ENCODE results near the gene CCDC80. TPM values are rescaled to one million over a fixed set of nuclear protein-coding genes. Genes with fewer than 3 reads are reported as not detected.

CCDC80 gene
- total and polyA plus RNA-seq, 9 of the 15 experiments (the other 6 are each of a cell fraction or from before 2014, with no cell fraction given), result 0.17 to 2.0 (median 1.1) TPM

DNA sequence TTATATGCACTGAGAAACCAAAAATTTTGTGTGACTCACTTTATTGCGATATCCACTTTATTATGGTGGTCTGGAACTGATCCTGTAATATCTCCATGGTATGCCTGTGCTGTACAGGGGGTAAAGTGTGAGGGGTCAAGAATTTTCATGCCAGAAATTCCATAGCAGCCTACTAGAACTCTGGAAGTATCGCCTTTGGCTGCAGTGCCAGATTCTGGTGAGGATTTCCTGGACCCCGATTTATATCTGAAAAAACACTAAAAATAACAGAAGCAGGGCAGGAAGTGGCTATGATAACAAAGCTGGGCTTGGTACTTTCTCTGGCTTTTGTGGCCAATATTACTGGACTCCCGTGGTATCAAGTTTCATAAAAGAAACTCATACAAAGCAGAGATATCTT is 36.4 kb downstream of the CCDC80 start:
- in situ Hi-C loops (cut with MboI) (no loop called here), intact Hi-C loops (cut with micrococcal nuclease) (no loop called here)
- no peak overlapping the region for H3K4me3 ChIP-seq
- no peaks in the 10 kb centered on the region for H3K27me3 ChIP-seq (ENCODE audit: control insufficient read depth in 2 of 2, insufficient read depth in 2 of 2, low read length in 2 of 2)
- no peaks in the 10 kb centered on the region; the same call in 1 of the 2 replicates for H3K9me3 ChIP-seq (replicated peaks; ENCODE audit: control insufficient read depth, insufficient read depth, low read depth, low read length)
- no peaks in the 10 kb centered on the region for H3K4me1 ChIP-seq (replicated peaks in 1 of 2; ENCODE audit: control insufficient read depth in 2 of 2, insufficient read depth in 2 of 2, low read length in 2 of 2)
- TF ChIP-seq HMGXB4 (CRISPR knock-in tag; IDR thresholded peaks at IDR 0.05) (no peak), BRCA1 (IDR thresholded peaks at IDR 0.05) (no peak), BRCA1 (CRISPR knock-in tag; IDR thresholded peaks at IDR 0.05) (no peak), KDM1A (IDR thresholded peaks at IDR 0.05) (no peak)
- BruUV-seq (replicated peaks), result no TSS peak
- ATAC-seq (no peak), DNase-seq (ENCODE audit: extremely low read depth in 1 of 4, low spot score in 3 of 4) (no peak), FAIRE-seq (no peak)
- ChIA-PET CTCF (ENCODE audit: low intra/inter-chr PET ratio) (no interaction called here), POLR2A (no interaction called here)
- H3K4me2 ChIP-seq (ENCODE audit: insufficient read depth, low read length), result no peak overlapping the region
- WGBS (ENCODE audit: insufficient coverage, low coverage, missing lambda C conversion rate), result 4% methylated on average over 4 of the region's 4 CpGs
- no peak overlapping the region for H3K27ac ChIP-seq (ENCODE audit: extremely low read depth, low read depth, low read length)
- H4K20me1 ChIP-seq (replicated peaks; ENCODE audit: control insufficient read depth, insufficient read depth, low read length), result no peaks in the 10 kb centered on the region
- H3K79me2 ChIP-seq (ENCODE audit: control insufficient read depth, insufficient read depth, low read length), result no peaks in the 10 kb centered on the region
- H2AFZ ChIP-seq (ENCODE audit: low read depth, low read length), result no peak overlapping the region
- no peak overlapping the region for H3K9ac ChIP-seq (ENCODE audit: insufficient read depth in 1 of 2, low read depth in 2 of 2, low read length in 2 of 2)
- H3K36me3 ChIP-seq (ENCODE audit: control insufficient read depth, insufficient read depth, low read length), result no peaks in the 10 kb centered on the region
- H3K9me1 ChIP-seq (ENCODE audit: control insufficient read depth, insufficient read depth, low read length), result no peaks in the 10 kb centered on the region

DNA sequence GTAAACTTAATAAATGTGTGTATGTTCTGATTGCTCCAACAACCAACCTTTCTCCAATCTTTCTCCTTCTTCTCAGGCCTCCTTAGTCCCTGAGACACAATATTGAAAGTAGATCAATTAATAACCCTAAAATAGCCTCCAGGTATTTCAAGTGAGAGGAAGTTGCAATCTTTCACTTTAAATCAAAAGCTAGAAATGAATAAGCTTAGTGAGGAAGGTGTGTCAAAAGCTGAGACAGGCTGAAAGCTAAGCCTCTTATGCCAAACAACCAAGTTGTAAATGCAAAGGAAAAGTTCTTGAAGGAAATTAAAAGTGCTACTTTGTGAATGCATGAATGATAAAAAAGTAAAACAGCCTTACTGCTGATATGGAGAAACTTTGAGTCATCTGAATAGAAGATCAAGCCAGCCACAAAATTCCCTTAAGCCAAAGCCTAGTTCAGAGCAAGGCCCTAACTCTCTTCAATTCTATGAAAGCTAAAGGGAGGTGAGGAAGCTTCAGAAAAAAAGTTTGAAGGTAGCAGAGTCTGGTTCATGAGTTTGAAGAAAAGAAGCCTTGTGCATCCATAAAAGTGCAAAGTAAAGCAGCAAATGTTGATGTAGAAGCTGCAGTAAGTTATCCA is 38.6 kb downstream of the CCDC80 start:
- Histone ChIP-seq H3K79me2 (ENCODE audit: control insufficient read depth, insufficient read depth, low read length) (no peaks in the 10 kb centered on the region), H3K9me3 (replicated peaks; ENCODE audit: control insufficient read depth, insufficient read depth, low read depth, low read length) (no peaks in the 10 kb centered on the region), H4K20me1 (replicated peaks; ENCODE audit: control insufficient read depth, insufficient read depth, low read length) (no peaks in the 10 kb centered on the region), H3K36me3 (ENCODE audit: control insufficient read depth, insufficient read depth, low read length) (no peaks in the 10 kb centered on the region), H2AFZ (ENCODE audit: low read depth, low read length) (no peak overlapping the region), H3K4me2 (ENCODE audit: insufficient read depth, low read length) (no peak overlapping the region), H3K4me1 (replicated peaks in 1 of 2; ENCODE audit: control insufficient read depth in 2 of 2, insufficient read depth in 2 of 2, low read length in 2 of 2) (no peaks in the 10 kb centered on the region), H3K9ac (ENCODE audit: insufficient read depth in 1 of 2, low read depth in 2 of 2, low read length in 2 of 2) (no peak overlapping the region), H3K27ac (ENCODE audit: extremely low read depth, low read depth, low read length) (no peak overlapping the region), H3K9me1 (ENCODE audit: control insufficient read depth, insufficient read depth, low read length) (no peaks in the 10 kb centered on the region), H3K4me3 (no peak overlapping the region), H3K27me3 (ENCODE audit: control insufficient read depth in 2 of 2, insufficient read depth in 2 of 2, low read length in 2 of 2) (no peaks in the 10 kb centered on the region)
- POLR2A ChIA-PET, result interaction anchor here (1.2 kb wide), 1 partner anchor 11 kb away, joined by 3 read pairs; no protein-coding TSS in a partner anchor
- in situ Hi-C loops (cut with MboI) (no loop called here), intact Hi-C loops (cut with micrococcal nuclease) (no loop called here)
- FAIRE-seq, result no peak
- BruUV-seq (replicated peaks), result no TSS peak
- no peak for DNase-seq (ENCODE audit: extremely low read depth in 1 of 4, low spot score in 3 of 4)
- no peak for ATAC-seq
- CTCF ChIA-PET (ENCODE audit: low intra/inter-chr PET ratio), result no interaction called here
- TF ChIP-seq ZBTB34 (CRISPR knock-in tag; IDR thresholded peaks at IDR 0.05) (no peak), CHD1 (IDR thresholded peaks at IDR 0.05; ENCODE audit: low read length) (no peak), SFPQ (IDR thresholded peaks at IDR 0.05; ENCODE audit: low read depth, low read length) (no peak)

Data from K562 (cell line).